GM21737 (cell line): ENCODE data around the gene MAZ.
"Not testable (repeated sequence)": the region's sequence is repeated elsewhere in the genome, so short reads cannot be mapped to it uniquely, and the experiment has no call there.

ENCODE experiments used
- ATAC-seq: cut with Tn5 transposase; IDR thresholded peaks from one replicate; pipeline ENCODE4 v1.9.1; 2021; ENCODE audit warnings: mild to moderate bottlenecking, moderate library complexity; ENCODE audit not compliant: unreplicated experiment

MAZ gene

DNA sequence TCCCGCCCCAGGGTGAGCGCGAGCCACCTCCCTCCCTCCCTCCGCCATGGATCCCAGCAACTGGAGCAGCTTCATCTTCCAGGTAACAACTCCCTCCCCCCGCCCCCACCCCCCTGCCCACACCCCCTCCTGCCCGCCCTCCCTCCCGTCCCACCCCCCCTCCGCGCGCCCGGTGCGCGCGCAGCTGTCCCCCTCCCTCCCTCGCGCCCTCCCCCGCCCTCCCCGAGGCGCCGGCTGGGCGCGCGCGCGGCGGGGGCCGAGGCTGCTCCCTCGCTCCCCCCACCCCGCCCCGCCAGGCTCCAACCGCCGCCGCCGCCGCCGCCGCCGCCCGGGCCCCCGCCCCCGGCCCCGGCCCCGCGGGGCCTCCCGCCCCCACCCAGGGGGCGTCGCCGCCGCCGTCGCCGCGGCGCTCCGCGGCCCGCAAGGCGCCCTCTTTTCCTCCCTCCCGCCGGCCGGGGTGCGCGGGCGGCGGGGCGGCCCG, at the start of gene MAZ:
MAZ (plus strand) TSS at position 431 of the 481 bp plus-strand sequence. CDS start 173 bp downstream, outside the sequence.
- no peak for ATAC-seq

DNA sequence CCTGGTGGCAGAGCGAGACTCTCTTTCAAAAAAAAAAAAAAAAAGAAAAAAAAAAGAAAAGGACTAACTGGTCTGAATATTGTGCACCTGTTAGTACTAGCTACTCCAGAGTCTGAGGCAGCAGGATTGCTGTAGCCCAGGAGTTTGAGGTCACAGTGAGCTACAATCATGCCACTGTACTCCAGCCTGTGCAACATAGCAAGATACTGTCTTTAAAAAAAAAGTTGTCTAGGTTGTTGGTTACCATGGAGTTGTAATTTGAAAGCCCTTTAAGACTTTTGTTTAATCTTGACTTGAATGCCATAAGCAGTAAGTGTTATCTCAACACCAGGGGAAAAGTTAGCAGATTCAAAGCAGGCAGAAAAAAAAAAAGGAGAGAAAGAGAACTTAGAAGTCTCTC, 49.7 kb upstream of the MAZ start:
- no peak for ATAC-seq

DNA sequence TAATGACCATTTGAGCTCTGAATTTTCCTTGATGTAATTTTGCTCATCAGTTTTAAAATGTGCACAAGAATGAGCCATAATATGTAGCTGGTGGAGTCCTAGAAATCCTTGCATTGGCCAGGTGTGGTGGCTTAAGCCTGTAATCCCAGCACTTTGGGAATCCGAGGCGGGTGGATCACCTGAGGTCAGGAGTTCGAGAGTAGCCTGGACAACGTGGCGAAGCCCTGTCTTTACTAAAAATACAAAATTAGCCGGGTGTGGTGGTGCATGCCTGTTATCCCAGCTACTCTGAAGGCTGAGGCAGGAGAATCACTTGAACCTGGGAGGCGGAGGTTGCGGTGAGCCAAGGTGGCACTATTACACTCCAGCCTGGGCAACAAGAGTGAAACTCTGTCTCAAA, 49.2 kb upstream of the MAZ start:
- not testable (repeated sequence) for ATAC-seq

DNA sequence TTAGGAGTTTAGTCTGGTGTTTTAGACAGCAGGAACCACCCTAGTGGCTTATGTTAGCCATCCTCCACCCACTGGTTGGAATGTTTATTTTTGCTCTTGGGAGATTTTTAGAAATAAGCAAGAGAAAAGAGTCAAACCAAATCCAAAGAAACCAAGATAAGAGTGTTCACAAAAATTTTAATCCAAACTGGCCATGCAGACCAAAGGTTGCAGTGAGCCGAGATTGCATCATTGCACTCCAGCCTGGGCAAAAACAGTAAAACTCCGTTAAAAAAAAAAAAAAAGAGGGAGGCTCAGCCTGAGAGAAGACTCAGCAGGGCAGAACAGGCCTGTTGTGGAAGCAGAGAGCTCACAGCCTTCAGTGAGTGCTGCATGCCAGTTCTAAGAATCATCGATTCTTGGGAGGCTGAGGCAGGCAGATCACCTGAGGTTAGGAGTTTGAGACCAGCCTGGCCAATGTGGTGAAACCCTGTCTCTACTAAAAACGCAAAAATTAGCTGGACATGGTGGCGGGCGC, 48.3 kb upstream of the MAZ start:
- ATAC-seq, result no peak

DNA sequence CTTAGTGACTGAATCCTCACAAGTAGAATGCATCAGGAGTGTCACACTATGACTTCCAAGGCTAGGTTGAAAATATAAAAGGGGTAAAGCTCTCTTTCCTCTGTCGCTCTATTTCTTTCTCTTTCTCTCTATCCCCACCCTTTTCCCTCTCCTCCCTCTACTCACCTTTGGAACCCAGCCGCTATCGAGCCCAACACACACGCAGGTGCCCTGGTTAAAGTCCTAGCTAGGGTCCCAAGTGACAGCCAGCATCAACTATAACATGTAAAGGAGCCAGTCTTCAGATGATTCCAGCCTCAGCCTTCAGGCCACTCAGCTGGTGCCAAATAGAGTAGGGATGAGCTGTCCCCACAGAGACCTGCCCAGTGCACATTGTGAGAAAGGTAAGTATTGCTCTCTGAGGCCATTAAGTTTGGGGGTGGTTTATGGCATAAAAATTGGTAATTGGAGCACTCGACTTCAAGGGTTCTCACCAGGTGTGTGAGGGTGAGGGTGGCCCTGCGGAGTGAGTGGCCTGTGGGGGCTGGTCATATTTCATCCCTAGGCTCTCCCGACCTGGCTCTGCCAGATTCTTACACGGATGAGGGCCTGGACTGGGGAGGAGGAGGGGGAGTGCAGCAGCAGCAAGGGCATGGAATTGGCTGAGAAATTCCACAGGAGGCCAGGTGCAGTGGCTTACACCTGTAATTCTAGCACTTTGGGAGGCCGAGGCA, 45.6 kb upstream of the MAZ start:
- ATAC-seq, result no peak

DNA sequence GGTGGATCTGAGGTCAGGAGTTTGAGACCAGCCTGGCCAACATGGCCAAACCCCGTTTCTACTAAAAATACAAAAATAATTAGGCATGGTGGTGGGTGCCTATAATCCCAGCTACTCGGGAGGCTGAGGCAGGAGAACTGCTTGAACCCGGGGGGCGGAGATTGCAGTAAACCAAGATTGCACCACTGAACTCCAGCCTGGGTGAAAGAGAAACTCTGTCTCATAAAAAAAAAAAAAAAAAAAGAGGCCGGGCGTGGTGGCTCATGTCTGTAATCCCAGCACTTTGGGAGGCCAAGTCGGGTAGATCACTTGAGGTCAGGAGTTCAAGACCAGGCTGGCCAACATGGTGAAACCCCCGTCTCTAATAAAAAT, 45.1 kb upstream of the MAZ start:
- not testable (repeated sequence) for ATAC-seq

DNA sequence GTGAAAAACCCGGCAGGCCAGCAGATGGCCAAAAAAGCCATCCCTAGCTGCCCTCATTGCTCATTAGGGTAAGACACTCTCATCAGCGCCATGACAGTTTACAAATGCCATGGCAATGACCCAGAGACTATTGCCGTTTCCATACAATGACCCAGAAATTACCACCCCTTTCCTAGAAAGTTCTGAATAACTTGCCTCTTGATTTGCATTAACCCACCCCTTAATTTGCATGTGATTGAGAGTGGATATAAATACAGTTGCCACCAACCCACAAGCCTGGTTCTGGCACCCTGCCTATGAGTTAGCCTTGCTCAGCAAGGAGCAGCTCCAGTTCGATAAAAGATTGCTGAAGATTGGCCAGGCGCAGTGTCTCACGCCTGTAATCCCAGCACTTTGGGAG, 44.4 kb upstream of the MAZ start:
- ATAC-seq, result no peak

DNA sequence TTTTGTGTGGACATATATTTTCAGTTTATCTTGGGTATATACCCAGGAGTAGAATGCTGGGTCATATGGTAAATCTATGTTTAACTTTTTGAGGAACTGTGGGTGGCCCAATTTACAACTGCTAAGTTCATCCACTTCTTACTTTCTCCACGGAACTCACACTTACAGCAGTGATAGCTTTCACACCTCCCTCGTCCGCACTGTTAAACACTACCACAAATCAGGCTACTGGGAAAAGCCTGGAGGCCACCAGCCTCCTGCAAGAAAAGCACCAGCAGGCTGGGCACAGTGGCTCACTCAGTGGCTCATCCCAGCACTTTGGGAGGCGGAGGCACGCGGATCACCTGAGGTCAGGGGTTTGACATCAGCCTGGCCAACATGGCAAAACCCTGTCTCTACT, 43.0 kb upstream of the MAZ start:
- ATAC-seq, result no peak

DNA sequence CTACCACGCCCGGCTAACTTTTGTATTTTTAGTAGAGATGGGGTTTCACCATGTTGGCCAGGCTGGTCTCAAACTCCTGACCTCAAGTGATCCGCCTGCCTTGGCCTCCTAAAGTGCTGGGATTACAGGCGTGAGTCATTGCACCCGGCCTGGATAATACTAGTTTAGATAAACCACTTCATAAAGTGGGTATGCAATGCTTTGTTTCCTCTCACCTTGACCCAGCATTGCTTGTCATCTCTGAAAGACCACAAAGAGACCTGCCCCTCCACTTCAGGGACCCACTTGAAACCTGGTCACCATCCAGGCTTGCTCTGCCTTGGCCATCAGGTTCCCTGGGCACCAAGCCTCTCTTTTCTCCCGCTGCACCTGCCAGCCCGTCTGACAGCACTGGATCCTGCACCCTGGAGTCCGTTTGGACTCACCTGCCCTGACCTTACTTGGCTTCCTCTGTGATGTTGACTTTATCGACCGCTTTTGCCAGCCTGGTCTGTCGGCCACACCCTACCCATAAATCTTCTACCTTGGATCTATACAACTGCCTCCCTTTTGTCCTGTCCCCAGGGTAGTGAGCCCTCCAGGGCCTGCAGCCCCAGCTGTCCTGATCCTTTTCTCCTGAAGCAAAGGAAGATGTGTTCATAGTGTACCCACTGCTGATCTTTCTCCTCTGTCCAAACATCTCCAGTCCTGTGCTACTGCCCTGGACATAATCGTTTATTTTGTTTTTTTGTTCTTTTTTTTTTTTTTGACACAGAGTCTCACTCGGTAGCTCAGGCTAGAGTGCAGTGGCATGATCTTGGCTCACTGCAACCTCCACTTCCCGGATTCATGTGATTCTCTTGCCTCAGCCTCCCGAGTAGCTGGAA, 40.9 kb upstream of the MAZ start:
- no peak for ATAC-seq

DNA sequence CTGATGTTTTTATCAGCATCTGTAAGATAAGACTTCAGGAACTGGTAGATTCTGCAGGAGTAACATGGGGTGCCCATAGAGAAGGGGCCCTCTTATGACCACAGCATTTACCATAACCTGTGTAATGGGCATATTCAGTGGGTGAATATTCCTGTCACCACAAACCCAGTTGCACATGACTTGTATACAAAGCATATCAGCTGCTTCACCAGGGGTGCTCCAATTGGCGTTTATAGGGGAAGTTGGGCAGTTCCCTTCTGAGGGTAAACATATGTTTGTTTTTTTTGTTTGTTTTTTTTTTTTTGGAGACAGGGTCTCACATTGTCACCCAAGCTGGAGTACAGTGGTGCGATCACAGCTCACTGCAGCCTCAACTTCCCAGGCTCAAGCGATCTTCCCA, 39.8 kb upstream of the MAZ start:
- no peak for ATAC-seq

DNA sequence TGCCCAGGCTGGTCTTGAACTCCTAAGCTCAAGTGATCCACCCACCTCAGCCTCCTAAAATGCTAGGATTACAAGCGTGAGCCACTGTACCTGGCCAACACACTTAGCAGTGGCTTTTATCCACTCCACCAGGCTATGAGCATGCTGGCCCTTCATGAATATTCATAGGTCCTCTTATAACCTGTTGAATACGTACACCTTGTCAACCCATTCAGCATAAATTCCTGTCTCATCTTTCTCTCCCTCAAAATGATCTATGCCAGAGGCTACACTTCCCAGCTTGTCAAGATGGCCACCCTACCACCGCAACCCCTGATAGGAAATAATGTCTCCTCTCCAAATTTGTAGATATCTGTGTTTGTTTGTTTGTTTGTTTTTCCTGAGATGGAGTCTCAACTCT, 39.3 kb upstream of the MAZ start:
- ATAC-seq, result no peak

DNA sequence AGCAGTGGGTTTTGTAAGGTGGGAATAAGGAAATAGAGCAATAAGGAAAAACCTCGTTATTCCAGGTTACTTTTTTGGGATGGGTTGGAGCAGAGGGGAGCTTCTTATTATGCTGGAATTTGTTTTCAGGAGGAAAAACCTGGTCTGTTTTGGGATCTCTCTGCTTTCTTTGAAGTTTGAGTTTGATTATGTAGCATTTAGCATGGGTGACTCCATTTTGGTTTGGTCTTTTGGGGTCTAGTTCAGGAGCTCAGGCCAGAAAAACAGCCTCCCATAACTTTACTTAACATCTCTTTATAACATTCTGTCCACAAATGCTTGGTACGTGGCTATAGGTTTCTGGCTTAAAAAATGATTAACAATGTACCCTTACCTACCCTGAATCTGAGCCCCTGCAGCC, 36.8 kb upstream of the MAZ start:
- no peak for ATAC-seq

DNA sequence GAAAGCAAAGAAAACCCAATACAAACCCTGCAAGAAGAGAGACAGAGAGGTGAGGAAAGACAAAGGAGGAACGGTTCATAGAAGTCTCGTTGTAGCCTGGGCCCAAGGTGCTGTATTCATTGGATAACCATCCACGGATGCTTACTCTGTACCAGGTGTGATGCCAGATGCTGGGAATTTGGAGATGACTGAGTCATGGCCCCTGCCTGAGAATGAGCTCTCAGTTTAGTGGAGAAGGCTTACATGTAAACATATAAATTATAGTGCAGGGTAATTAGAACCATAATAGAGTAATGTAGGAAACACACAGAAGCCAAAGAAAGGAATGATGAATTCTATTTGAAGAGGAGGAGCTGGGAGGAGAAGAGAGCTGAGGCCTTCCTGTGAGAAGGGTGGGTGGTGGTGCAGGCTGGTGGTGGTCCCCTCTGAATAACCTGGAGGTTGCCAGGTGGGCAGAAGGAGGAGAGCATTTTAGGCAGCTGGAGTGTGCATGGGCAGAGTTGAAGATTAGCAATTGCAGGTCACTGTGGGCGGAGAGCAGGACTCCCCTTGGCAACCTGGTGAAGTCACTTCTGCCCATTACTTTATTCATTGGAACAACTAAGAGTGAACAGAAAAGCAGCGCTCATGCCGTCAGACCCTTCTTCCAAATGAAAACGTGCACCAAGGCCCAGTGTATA, 35.9 kb upstream of the MAZ start:
- no peak for ATAC-seq

DNA sequence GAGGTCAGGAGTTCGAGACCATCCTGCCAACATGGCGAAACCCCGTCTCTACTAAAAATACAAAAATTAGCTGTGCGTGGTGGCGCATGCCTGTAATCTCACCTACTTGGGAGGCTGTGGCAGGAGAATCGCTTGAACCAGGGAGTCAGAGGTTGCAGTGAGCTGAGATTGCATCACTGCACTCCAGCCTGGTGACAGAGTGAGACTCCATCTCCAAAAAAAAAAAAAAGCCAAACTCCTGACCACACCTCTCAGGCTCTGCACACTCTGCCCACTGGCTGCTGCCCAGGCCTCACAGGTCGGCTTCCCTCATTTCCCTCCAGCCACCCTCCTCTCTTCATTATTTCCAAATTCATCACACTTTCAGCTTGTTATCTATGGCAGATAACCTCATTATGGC, 34.0 kb upstream of the MAZ start:
- ATAC-seq, result not testable (repeated sequence)

DNA sequence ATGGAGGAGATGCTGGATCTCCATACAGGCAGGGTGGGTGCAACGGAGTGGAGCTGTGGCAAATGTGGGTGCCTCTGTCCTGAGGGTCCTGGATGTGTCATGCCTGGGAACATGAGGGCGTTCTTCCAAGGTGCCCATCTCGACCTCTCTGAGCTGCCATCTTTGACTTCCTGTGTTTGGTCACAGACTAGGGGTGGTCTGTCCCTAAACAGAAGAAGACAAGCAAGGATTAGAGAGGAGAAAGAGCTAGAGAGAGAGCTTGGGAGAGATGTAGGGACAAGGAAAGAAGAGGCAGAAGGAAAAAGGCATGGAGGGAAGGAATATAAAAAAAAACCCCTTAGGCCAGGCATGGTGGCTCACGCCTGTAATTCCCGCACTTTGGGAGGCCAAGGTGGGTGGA, 31.6 kb upstream of the MAZ start:
- no peak for ATAC-seq

DNA sequence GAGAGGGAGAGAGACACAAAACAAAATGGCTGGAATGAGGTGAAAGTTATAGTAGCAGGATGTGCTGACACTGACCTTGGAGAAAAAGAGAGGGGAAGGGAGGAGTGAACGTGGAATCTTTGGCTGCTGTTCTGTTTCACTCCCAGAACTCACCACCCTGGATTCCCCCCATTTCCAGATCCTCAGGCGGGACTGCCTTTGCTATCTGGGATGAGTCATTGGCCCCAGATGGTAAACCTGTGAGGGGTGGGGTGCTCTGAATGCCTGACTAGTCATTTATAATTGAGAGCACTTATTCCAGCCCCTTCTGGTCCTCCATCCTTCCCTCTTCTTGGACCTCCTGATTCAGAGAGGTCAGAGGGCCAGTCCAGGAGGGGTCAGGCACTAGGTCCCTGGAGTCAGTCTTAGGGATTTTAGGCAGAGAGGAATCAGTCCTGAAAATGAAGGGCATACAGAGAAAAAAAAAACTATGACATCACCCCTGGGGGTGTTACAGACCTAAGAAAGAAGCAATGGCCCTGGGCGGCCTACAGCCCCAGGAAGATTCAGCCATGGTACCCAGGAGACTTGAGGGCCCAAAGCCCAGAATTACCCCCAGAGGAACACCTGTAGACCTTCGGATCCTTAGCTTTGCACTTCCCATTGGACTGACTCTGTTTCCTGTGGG, 30.5 kb upstream of the MAZ start:
- no peak for ATAC-seq

DNA sequence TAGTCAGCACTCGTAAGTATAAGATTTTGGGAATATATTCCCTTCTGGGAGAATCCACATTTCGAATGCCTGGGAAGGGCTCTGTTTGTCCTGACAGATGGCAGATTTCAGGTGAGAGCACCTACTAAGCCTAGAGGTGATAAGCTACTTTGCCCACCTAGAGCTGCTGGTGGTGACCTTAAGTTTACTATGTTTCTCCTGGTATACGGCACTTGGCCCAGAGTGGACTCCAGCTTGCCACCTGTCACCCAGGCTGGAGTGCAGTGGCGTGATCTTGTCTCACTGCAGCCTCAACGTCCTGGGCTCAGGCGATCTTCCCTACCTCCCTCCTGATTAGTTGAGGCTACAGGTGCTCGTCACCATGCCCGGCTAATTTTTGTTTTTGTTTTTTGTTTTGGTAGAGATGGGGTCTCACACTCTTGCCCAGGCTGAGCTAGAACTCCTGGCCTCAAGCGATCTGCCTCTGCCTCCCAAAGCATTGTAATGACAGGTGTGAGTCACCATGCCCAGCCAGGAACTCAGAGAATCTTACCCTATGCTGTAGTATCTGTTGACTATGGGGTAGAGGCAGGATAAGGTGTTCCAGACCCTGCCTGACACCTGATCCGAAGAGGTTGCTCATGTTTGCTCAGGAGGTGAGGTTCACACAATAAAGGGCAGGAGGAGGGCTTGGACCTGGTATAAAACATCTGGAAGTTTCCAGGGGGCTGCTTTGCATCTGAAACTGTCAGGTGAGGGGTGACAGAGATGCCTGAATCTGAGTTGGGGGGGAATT, 28.6 kb upstream of the MAZ start, which contains the start of gene ZG16:
ZG16 (plus strand) TSS at position 681 of the 775 bp plus-strand sequence. CDS start 1,011 bp downstream, outside the sequence.
- no peak for ATAC-seq

DNA sequence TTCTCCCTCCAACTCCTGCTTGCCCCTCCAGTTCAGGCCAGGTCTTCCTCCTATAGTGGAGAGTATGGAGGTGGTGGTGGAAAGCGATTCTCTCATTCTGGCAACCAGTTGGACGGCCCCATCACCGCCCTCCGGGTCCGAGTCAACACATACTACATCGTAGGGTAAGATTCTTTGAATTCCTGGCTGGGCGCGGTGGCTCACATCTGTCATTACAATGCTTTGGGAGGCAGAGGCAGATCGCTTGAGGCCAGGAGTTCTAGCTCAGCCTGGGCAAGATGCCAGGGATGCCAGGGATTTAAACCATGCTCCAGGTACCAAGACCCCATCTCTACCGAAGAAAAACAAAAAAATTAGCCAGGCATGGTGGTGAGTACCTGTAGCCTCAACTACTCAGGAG, 26.9 kb upstream of the MAZ start:
- ATAC-seq, result no peak

DNA sequence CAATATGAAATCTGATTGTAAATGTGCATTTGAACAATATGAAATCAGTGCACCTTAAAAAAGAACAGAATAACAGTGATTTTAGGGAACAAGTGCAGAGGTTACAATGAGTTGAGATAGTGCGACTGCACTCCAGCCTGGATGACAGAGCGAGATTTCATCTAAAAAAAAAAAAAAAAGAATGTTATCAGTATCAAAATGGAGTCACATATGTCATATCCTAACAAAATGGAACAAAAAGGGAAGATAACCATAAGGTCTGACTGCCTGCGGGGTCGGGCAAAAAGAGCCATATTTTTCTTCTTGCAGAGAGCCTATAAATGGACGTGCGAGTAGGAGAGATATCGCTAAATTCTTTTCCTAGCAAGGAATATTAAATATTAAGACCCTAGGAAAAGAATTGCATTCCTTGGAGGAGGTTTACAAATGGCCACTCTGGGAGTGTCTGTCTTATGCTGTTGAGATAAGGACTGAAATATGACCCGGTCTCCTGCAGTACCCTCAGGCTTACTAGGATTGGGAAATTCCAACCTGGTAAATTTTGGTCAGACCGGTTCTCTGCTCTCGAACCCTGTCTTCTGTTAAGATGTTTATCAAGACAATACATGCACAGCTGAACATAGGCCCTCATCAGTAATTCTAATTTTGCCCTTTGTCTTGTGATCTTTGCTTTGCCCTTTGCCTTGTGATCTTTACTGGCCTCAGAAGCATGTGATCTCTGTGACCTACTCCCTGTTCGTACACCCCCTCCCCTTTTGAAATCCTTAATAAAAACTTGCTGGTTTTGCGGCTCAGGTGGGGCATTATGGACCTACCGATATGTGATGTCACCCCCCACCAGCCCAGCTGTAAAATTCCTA, 23.0 kb upstream of the MAZ start:
- not testable (repeated sequence) for ATAC-seq
